ENCODE data around the gene SUSD3.

DNA sequence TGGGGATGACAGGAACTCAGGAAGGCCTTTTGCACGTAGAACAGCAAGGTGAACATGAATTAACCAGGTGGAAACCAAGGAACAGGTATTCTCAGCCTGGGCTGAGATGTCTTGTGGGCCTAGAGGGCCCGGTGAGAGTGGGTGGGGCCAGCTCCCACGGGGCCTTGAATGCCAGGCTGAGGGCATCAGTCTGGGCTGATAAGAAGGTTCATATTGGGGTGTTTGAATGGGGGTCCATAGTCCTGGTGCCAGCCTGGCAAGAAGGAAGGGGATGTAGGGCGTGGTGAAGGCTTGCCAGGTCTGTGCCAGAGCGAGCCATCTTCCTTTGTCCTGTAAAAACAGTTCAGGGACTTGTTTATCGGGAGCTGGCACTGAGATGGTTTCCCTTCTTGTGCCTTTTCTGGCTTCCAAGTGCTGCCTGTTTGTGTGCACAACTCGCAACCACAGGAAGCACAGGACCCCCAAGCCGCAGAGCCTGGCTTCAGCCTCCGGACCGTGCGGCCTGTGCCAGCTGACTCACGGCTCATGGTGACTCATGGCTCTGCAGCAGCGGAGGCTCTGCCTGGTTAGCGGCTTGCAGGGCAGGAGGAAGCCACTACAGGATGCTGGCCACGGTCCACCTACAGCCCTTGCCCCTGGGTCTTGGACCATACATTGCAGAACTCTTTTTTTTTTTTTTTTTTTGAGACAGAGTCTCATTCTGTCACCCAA is 39.9 kb downstream of the SUSD3 start:
- TF ChIP-seq POLR2A (IDR thresholded peaks at IDR 0.05) (no peak), CTCF (IDR thresholded peaks at IDR 0.05) (no peak)
